ENCODE measurements around the gene NBPF26.
"Not testable (repeated sequence)": the region's sequence is repeated elsewhere in the genome, so short reads cannot be mapped to it uniquely, and the experiment has no call there.

Gene NBPF26

GRCh38 chr1:120723715-120724402 is at the start of gene NBPF26:
TSS of gene NBPF26 (plus strand) at chr1:120723945.
- not testable (repeated sequence) for DNase-seq

DNA sequence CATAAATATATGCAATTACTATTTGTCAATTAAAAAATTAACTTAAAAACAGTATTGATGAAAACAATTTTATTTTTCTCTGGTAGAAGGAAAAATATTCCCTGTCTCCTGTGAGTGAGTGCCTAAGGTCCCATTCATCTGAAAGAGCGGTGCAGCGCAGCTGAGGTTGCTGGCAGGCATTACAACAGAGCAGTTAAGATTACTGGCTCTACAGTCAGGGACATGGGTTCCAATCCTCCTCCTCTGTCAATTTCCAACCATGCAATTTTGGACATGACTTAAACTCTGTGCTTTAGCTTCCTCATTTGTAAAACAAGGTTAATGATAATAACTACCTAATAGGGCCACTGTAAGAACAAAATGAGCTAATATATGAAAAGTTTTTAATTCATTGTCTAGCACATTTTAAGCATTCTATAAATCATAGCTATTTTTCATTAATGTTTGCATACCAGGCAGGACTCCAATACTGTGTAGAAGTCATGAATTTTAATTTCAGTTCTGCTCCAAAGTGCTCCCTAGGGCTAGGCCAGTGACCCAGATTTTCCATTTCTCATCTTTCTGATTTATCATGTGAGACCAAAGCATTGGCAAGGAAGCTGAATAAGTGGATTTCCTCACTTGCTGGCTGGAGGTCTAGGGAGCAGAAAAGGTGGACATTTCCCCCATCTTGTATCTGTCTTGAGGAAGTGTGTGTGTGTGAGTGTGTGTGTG is 43.5 kb upstream of the NBPF26 start:
- DNase-seq = not testable (repeated sequence)

DNA sequence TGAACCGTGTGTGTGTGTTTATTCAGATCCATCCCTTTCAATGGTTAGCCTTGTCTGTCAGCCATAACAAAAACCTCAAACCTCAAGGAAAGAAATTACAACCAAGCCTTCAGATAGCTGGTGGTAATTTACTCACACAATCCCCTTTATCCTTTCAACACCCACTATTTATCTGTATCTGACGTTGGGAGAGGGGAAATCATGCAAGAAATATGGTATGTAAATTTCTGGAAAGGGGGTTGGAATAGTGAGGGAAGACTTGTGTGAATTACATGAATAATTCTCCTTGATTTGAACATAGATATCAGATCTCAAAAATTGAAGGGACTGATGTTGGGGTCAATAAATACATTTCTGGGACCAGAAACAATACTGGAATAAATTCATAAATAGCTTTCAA is 42.8 kb upstream of the NBPF26 start:
- not testable (repeated sequence) for DNase-seq

- DNase-seq = not testable (repeated sequence)
Measured at GRCh38 chr1:120684397-120684796, 39.3 kb upstream of the NBPF26 start.

GRCh38 chr1:120685622-120686021 is 38.1 kb upstream of the NBPF26 start:
- DNase-seq = not testable (repeated sequence)

- not testable (repeated sequence) for DNase-seq
Measured at GRCh38 chr1:120687250-120687649, 36.5 kb upstream of the NBPF26 start.

- not testable (repeated sequence) for DNase-seq
Measured at GRCh38 chr1:120700807-120701562, 22.8 kb upstream of the NBPF26 start.

- DNase-seq = not testable (repeated sequence)
Measured at GRCh38 chr1:120723358-120723714, 409 bp upstream of the NBPF26 start.

DNA sequence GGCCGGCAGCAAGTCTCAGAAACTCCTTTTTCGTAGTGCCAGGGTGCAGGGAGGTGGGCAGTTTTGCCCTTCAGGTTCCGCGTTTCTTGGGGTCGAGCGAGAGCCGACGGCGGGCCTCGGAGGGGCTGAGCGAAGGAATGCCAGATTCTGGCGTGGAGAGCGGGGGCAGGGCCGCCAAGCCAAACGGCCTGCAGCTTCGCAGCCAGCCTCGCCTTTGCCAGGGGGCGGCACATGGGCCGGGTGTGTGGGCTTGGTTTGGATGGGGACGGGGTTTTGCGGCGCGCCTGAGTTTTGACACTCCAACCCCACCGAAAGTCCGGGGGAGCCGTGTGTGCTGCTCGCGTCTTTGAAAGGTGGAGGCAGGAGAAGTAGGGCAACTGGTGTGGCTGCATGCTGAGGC is 762 bp downstream of the NBPF26 start:
- DNase-seq = not testable (repeated sequence)

GRCh38 chr1:120728811-120729210 is 5.1 kb downstream of the NBPF26 start:
- not testable (repeated sequence) for DNase-seq

DNA sequence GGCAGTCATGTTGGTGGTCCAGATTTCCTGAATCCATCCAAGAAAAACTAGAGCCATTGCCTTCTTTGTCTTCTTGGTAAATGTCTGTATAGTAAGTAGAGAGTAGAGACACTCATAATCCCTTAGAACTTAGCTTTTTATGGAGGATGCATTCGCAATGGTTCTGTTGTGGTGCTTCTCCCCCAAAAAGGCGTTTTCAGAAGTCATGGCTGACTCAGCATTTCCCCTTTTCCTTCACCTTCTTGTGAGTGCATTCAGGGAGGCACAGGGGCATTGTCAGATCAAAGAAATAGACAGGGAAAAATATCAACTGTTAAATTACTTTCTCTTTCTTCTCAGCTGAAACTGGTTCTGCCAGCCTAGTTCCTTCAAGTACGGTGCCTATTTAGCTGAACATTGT is 45.3 kb downstream of the NBPF26 start:
- DNase-seq = not testable (repeated sequence)

DNA sequence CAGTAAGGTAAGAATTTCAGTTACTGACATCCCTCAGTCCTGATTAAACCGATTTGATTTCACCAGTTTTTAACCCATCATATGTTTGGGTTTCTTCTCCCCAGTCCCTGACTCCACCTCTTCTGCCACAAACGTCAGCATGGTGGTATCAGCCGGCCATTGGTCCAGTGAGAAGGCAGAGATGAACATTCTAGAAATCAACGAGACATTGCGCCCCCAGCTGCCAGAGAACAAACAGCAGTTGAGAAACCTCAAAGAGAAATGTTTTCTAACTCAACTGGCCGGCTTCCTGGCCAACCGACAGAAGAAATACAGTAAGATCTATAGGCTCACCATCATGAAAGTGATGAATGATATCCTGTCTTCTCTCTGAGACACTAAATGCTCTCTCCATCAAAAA is 81.7 kb downstream of the NBPF26 start:
- DNase-seq = not testable (repeated sequence)

DNA sequence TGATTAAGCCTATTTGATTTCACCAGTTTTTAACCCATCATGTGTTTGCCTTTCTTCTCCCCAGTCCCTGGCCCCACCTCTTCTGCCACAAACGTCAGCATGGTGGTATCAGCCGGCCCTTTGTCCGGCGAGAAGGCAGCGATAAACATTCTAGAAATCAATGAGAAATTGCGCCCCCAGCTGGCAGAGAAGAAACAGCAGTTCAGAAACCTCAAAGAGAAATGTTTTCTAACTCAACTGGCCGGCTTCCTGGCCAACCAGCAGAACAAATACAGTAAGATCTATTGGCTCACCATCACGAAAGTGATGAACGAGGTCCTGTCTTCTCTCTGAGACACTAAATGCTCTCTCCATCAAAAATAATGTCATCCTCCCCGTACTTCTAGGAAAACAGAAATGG is 88.1 kb downstream of the NBPF26 start:
- DNase-seq = not testable (repeated sequence)

- DNase-seq = not testable (repeated sequence)
Measured at GRCh38 chr1:120825051-120825450, 101.3 kb downstream of the NBPF26 start.

GRCh38 chr1:120826623-120827022 is 102.9 kb downstream of the NBPF26 start:
- DNase-seq = not testable (repeated sequence)

DNA sequence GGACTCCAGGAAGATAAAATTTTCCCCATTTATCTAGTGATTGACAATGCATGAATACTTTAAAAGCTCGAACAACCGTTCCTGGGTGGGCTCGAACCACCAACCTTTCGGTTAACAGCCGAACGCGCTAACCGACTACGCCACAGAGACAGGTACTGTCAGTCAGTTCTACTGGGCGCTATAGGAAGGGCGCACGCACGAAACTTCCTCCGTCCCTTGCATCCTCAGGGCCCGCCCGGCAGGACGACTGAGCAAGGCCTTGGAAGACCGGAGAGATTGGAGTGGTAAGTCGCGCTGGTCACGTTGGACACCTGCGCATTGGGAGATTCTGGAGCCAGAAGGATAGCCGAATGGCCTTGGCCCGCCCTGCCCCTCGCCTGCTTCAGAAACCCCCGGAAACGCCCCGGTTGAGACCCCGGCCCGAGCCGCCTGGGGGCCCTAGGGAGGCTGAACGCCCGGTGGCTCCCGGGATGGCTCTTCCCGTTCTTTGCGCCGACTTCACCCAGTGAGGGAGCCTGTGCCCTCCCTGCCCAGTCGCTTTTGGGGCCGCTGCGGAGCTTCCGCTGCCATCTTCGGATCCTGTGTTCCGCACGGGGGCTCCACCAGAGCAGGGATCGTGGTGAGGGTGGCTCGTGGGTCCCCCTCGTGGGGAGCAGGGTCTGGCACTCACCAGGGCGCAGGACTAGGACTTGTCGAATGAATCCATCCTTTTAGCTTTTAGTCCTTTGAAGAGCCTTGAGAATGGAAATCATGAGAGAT is 120.6 kb downstream of the NBPF26 start:
- not testable (repeated sequence) for DNase-seq

- DNase-seq = not testable (repeated sequence)
Measured at GRCh38 chr1:120844945-120845330, 121.2 kb downstream of the NBPF26 start.

- not testable (repeated sequence) for DNase-seq
Measured at GRCh38 chr1:120849400-120850286, 125.9 kb downstream of the NBPF26 start.

DNA sequence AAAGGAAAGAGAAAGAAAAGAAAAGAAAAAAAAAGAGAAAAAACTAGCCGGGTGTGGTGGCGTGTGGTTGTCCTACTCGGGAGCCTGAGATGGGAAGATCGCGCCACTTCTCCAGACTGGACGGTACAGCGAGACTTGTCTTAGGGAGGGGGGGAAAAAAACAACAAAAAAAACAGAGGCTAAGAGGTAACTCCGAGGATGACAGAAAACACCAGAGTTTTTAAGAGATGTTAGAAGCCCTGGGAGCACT is 126.5 kb downstream of the NBPF26 start:
- DNase-seq = not testable (repeated sequence)

DNA sequence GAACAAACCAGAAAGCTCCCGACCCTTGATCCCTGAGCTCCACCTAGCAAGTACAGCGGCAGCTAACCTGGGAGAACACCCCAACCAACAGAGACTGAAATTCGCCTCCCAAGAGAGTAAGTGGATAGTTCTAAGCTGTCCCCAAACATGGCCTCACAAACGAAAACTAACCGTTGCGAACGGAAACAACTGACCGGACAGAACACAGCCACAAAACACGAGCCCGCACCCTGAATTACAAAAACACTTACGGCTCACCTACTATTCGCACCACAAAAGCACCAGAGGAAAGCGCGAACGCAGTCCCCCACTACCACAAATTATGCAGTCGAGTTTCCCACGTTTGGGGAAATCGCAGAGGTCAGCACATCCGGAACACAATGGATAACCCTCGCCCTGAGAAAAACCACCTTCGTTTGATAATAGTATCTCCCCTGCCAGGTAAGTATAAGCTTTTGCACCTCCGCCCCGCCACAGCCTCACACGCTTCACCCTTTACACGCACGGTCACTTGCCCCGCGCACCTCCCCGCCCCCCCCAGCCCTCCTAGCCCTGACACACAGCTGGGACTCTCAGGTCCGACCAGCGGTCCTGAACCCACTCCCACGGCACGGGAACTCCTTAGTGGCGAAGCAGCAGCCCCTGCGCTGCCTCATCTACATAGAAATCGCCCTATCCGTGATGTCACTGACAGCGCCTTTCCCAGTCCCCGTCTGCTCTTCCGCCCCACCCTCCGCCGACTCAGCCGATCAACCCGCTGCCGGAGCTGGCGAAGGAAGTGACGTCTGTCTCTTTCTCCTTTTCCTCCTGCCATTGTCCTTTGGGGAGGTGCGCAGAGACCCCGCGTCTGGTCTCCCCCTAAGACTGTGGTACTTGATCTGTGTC is 127.0 kb downstream of the NBPF26 start:
- not testable (repeated sequence) for DNase-seq

DNA sequence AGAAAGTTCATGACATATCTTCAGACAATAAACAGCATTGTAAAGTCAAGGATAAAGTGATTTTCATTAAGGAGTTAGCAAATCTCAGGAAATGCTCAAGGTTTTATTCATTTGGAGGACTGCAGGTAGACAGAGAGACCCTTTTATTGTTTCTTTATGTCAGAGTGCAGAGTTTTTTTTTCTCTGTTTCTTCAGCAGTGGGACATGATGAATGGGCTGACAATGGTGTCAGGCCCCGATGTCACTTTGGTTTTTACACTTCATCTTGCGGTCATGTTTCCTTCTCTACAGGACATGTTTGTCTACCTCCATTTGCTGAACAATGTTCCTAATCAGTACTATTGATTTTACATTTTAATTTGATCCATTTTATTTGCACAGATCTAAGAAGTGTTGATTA is 134.4 kb downstream of the NBPF26 start:
- DNase-seq = not testable (repeated sequence)
